Neural progenitor cell (in vitro differentiated cells): ENCODE measurements around the gene LVRN. TPM values are rescaled to one million over a fixed set of nuclear protein-coding genes. Genes with fewer than 3 reads are reported as not detected.

Experiments
- DNase-seq: peaks from one replicate; pipeline ENCODE4 v3.0.0-alpha.2; 2016; ENCODE audit warnings: low spot score
- H2AFZ ChIP-seq: fragments of 200-600 bp; sonication (generic); replicated peaks from 2 replicates; pipeline ENCODE4 v1.6.1; 2016; ENCODE audit warnings: antibody characterized with exemption
- H3F3A ChIP-seq: fragments of 200-600 bp; sonication (generic); 2 replicates; pipeline ENCODE4 v1.6.1; 2016; ENCODE audit warnings: antibody characterized with exemption, low read depth
- H3K27ac ChIP-seq: fragments of 200-600 bp; sonication (generic); 2 replicates; pipeline ENCODE4 v1.5.1; 2016; ENCODE audit warnings: mild to moderate bottlenecking
- H3K27me3 ChIP-seq: fragments of 200-600 bp; sonication (generic); 2 replicates; pipeline ENCODE4 v1.6.1; 2016; ENCODE audit warnings: mild to moderate bottlenecking, moderate library complexity
- H3K36me3 ChIP-seq: fragments of 200-600 bp; sonication (generic); 2 replicates; pipeline ENCODE4 v1.5.1; 2016
- H3K4me1 ChIP-seq: fragments of 200-600 bp; sonication (generic); 2 replicates; pipeline ENCODE4 v1.6.1; 2016; ENCODE audit warnings: mixed run types
- H3K4me2 ChIP-seq: fragments of 200-600 bp; sonication (generic); 2 replicates; pipeline ENCODE4 v1.6.1; 2016
- H3K4me3 ChIP-seq: fragments of 200-600 bp; sonication (generic); 2 replicates; pipeline ENCODE4 v1.5.1; 2016
- H3K79me2 ChIP-seq: fragments of 200-600 bp; sonication (generic); 2 replicates; pipeline ENCODE4 v1.6.1; 2016; ENCODE audit warnings: low read depth
- H3K9ac ChIP-seq: fragments of 200-600 bp; sonication (generic); 2 replicates; pipeline ENCODE4 v1.6.1; 2016
- H3K9me3 ChIP-seq: fragments of 200-600 bp; sonication (generic); 2 replicates; pipeline ENCODE4 v1.5.1; 2016; ENCODE audit warnings: low read depth
- H4K20me1 ChIP-seq: fragments of 200-600 bp; sonication (generic); 2 replicates; pipeline ENCODE4 v1.6.1; 2016; ENCODE audit warnings: low read depth
- H3K27ac Mint-ChIP-seq: 3 replicates; pipeline ENCODE4 v1.8.0; 2021; ENCODE audit warnings: mixed read lengths
- H3K27me3 Mint-ChIP-seq: 2 replicates; pipeline ENCODE4 v1.8.0; 2022; ENCODE audit warnings: low read depth, mild to moderate bottlenecking, inconsistent platforms, moderate library complexity, mixed read lengths; ENCODE audit not compliant: insufficient read depth
- H3K36me3 Mint-ChIP-seq: 3 replicates; pipeline ENCODE4 v1.8.0; 2021; ENCODE audit warnings: mixed read lengths
- H3K4me1 Mint-ChIP-seq: 3 replicates; pipeline ENCODE4 v1.8.0; 2021; ENCODE audit warnings: mixed read lengths
- H3K4me3 Mint-ChIP-seq: 3 replicates; pipeline ENCODE4 v1.8.0; 2021; ENCODE audit warnings: mild to moderate bottlenecking, moderate library complexity, mixed read lengths
- H3K9me3 Mint-ChIP-seq: 3 replicates; pipeline ENCODE4 v1.8.0; 2020; ENCODE audit warnings: mixed read lengths
- CTCF ChIP-seq: fragments of 200-600 bp; sonication (generic); IDR thresholded peaks from 2 replicates; pipeline ENCODE4 v1.5.1; 2017; ENCODE audit warnings: antibody characterized with exemption, mild to moderate bottlenecking
- EZH2 ChIP-seq: fragments of 200-600 bp; sonication (generic); IDR thresholded peaks from 2 replicates; pipeline ENCODE4 v1.6.1; 2017; ENCODE audit warnings: antibody characterized with exemption, mild to moderate bottlenecking, moderate library complexity
- EZH2phosphoT487 ChIP-seq: fragments of 200-600 bp; sonication (generic); IDR thresholded peaks from 2 replicates; pipeline ENCODE4 v1.6.1; 2017; ENCODE audit warnings: antibody characterized with exemption
- total RNA-seq: library from RNA; depleted of rRNA; stranded (reverse); fragments of >200 nt; gene quantifications from 2 replicates; pipeline ENCODE4 v1.2.3, GENCODE V29; 2015; ENCODE audit warnings: low replicate concordance

LVRN gene
- total RNA-seq, 1 donor from 2014 or later: 0.41 TPM

- Mint-ChIP-seq H3K4me3 (no peak overlapping the region), H3K9me3 (no peaks in the 10 kb centered on the region), H3K4me1 (no peaks in the 10 kb centered on the region), H3K27me3 (no peaks in the 10 kb centered on the region), H3K36me3 (no peaks in the 10 kb centered on the region), H3K27ac (no peak overlapping the region)
- Histone ChIP-seq H3K4me1 (no peaks in the 10 kb centered on the region), H3K9me3 (no peaks in the 10 kb centered on the region), H4K20me1 (no peaks in the 10 kb centered on the region), H3K4me3 (no peak overlapping the region), H3K27me3 (no peaks in the 10 kb centered on the region), H2AFZ (no peak overlapping the region), H3K36me3 (no peaks in the 10 kb centered on the region), H3K79me2 (no peaks in the 10 kb centered on the region), H3K9ac (no peak overlapping the region), H3F3A (no peaks in the 10 kb centered on the region), H3K27ac (no peak overlapping the region), H3K4me2 (no peak overlapping the region)
- TF ChIP-seq EZH2 (no peak), CTCF (no peak), EZH2phosphoT487 (no peak)
- no peak for DNase-seq
Observed at GRCh38 chr5:116013936-116014335, 51.7 kb downstream of the LVRN start.

GRCh38 chr5:116023619-116024018 is 61.3 kb downstream of the LVRN start:
- Mint-ChIP-seq H3K27ac (no peak overlapping the region), H3K27me3 (no peaks in the 10 kb centered on the region), H3K9me3 (no peaks in the 10 kb centered on the region), H3K4me1 (no peaks in the 10 kb centered on the region), H3K4me3 (no peak overlapping the region), H3K36me3 (no peaks in the 10 kb centered on the region)
- Histone ChIP-seq H3K27me3 (no peaks in the 10 kb centered on the region), H3K36me3 (no peaks in the 10 kb centered on the region), H3F3A (no peaks in the 10 kb centered on the region), H3K4me2 (no peak overlapping the region), H3K27ac (no peak overlapping the region), H3K4me3 (no peak overlapping the region), H3K9me3 (no peaks in the 10 kb centered on the region), H3K79me2 (no peaks in the 10 kb centered on the region), H2AFZ (no peak overlapping the region), H4K20me1 (no peaks in the 10 kb centered on the region), H3K4me1 (no peaks in the 10 kb centered on the region), H3K9ac (no peak overlapping the region)
- TF ChIP-seq EZH2phosphoT487: no peak
- no peak for TF ChIP-seq EZH2
- no peak for TF ChIP-seq CTCF
- DNase-seq: no peak

GRCh38 chr5:116025866-116026265 is 63.6 kb downstream of the LVRN start:
- Mint-ChIP-seq H3K4me1 (no peaks in the 10 kb centered on the region), H3K4me3 (no peak overlapping the region), H3K27ac (no peak overlapping the region), H3K27me3 (no peaks in the 10 kb centered on the region), H3K36me3 (no peaks in the 10 kb centered on the region), H3K9me3 (no peaks in the 10 kb centered on the region)
- TF ChIP-seq CTCF (no peak), EZH2phosphoT487 (no peak), EZH2 (no peak)
- no peak overlapping the region for H3K4me3 ChIP-seq
- H3K79me2 ChIP-seq: no peaks in the 10 kb centered on the region
- no peak overlapping the region for H3K27ac ChIP-seq
- H3K36me3 ChIP-seq: no peaks in the 10 kb centered on the region
- H3F3A ChIP-seq: no peaks in the 10 kb centered on the region
- no peaks in the 10 kb centered on the region for H4K20me1 ChIP-seq
- no peaks in the 10 kb centered on the region for H3K4me1 ChIP-seq
- H3K9ac ChIP-seq: no peak overlapping the region
- no peak overlapping the region for H2AFZ ChIP-seq
- no peak for DNase-seq
- no peaks in the 10 kb centered on the region for H3K9me3 ChIP-seq
- no peaks in the 10 kb centered on the region for H3K27me3 ChIP-seq
- no peak overlapping the region for H3K4me2 ChIP-seq

- Histone ChIP-seq H3K4me2 (no peak within 1 kb of the TSS), H3K79me2 (no peaks in the 10 kb centered on the region), H3F3A (no peaks in the 10 kb centered on the region), H2AFZ (no peak within 1 kb of the TSS), H3K36me3 (no peaks in the 10 kb centered on the region), H3K9ac (no peak within 1 kb of the TSS), H3K27me3 (no peaks in the 10 kb centered on the region), H3K27ac (no peak within 1 kb of the TSS), H4K20me1 (no peaks in the 10 kb centered on the region), H3K4me1 (no peaks in the 10 kb centered on the region), H3K4me3 (no peak within 1 kb of the TSS), H3K9me3 (no peaks in the 10 kb centered on the region)
- Mint-ChIP-seq H3K27ac (no peak within 1 kb of the TSS), H3K4me1 (peaks cover 4% of the 10 kb centered on the region), H3K36me3 (no peaks in the 10 kb centered on the region), H3K9me3 (no peaks in the 10 kb centered on the region), H3K4me3 (no peak within 1 kb of the TSS), H3K27me3 (no peaks in the 10 kb centered on the region)
- no peak for TF ChIP-seq EZH2phosphoT487
- peak; percentile 24 for TF ChIP-seq CTCF
- no peak for TF ChIP-seq EZH2
- DNase-seq: peak; percentile 18
Observed at GRCh38 chr5:116032094-116032517, 69.8 kb downstream of the LVRN start, which contains the start of gene ARL14EPL. TSS of gene ARL14EPL (plus strand) at chr5:116032472. CDS start at chr5:116051466, 18,994 bp downstream.
